SK-N-SH (cell line): ENCODE results near the gene AFF3. TPM values are rescaled to one million over a fixed set of nuclear protein-coding genes. Genes with fewer than 3 reads are reported as not detected.

ENCODE experiments used
- CTCF ChIA-PET: fragments of 300-600, 350-600 bp; formaldehyde crosslinking; extraction: SDS; loops from one replicate; lab custom pipeline; 2021; lab: Yijun Ruan, JAX
- POLR2A ChIA-PET: fragments of 350-600 bp; sonication (Branson Sonifier 250); formaldehyde crosslinking; extraction: SDS; loops from one replicate; lab custom pipeline; 2020; ENCODE audit warnings: antibody characterized with exemption, inconsistent platforms; lab: Yijun Ruan, JAX
- DNase-seq: peaks from one replicate; pipeline ENCODE4 v3.0.0; 2012
- H2AFZ ChIP-seq: fragments of 200-600 bp; sonication (generic); 2 replicates; pipeline ENCODE4 v1.8.1; 2016; ENCODE audit warnings: antibody characterized with exemption, mild to moderate bottlenecking, low read depth
- H3F3A ChIP-seq: fragments of 200-600 bp; sonication (generic); replicated peaks from 2 replicates; pipeline ENCODE3; 2016; ENCODE audit warnings: antibody characterized with exemption, mild to moderate bottlenecking; ENCODE audit not compliant: insufficient read depth
- H3K27ac ChIP-seq, 2 experiments: fragments of 200-500 bp in 1 of 2; fragments of 200-600 bp in 1 of 2; sonication (Bioruptor generic) in 1 of 2; sonication (generic), shearing (Covaris generic) in 1 of 2; 2 replicates each; pipeline versions ENCODE4 v1.5.1 to v1.6.1; 2014 to 2016; ENCODE audit warnings: low read depth in 2 of 2, inconsistent platforms in 1 of 2, low read length in 1 of 2, mild to moderate bottlenecking in 1 of 2, mixed read lengths in 1 of 2
- H3K27me3 ChIP-seq: fragments of 200-600 bp; sonication (generic), shearing (Covaris generic); 2 replicates; pipeline ENCODE4 v1.6.1; 2016; ENCODE audit warnings: mixed run types; ENCODE audit not compliant: insufficient read depth
- H3K36me3 ChIP-seq, 2 experiments: fragments of 200-500 bp in 1 of 2; fragments of 200-600 bp in 1 of 2; sonication (Bioruptor generic) in 1 of 2; sonication (generic) in 1 of 2; replicated peaks in 1 of 2; 2 replicates each; pipeline versions ENCODE3 to v1.5.1; 2014 to 2016; ENCODE audit warnings: low read length in 1 of 2, mild to moderate bottlenecking in 1 of 2; ENCODE audit not compliant: insufficient read depth in 2 of 2, control insufficient read depth in 1 of 2
- H3K4me1 ChIP-seq, 2 experiments: fragments of 200-500 bp in 1 of 2; fragments of 200-600 bp in 1 of 2; sonication (Bioruptor generic) in 1 of 2; sonication (generic), shearing (Covaris generic) in 1 of 2; 2 replicates each; pipeline versions ENCODE4 v1.5.1 to v1.6.1; 2014 to 2016; ENCODE audit warnings: low read depth in 1 of 2, low read length in 1 of 2, mixed run types in 1 of 2; ENCODE audit not compliant: insufficient read depth in 2 of 2, control insufficient read depth in 1 of 2
- H3K4me2 ChIP-seq: fragments of 200-600 bp; sonication (generic), shearing (Covaris generic); 2 replicates; pipeline ENCODE4 v1.6.1; 2017; ENCODE audit warnings: mixed run types
- H3K4me3 ChIP-seq, 2 experiments: fragments of 200-500 bp in 1 of 2; fragments of 200-600 bp in 1 of 2; sonication (Bioruptor generic) in 1 of 2; sonication (generic), shearing (Covaris generic) in 1 of 2; 2 replicates each; pipeline versions ENCODE4 v1.5.1 to v1.8.1; 2014 to 2016; ENCODE audit warnings: low read depth in 2 of 2, inconsistent platforms in 1 of 2, low read length in 1 of 2, mild to moderate bottlenecking in 1 of 2, mixed read lengths in 1 of 2, moderate library complexity in 1 of 2
- H3K79me2 ChIP-seq: fragments of 200-600 bp; sonication (generic); 2 replicates; pipeline ENCODE4 v1.8.1; 2017; ENCODE audit warnings: mild to moderate bottlenecking; ENCODE audit not compliant: insufficient read depth
- H3K9ac ChIP-seq: fragments of 200-600 bp; sonication (generic); 2 replicates; pipeline ENCODE4 v1.6.1; 2017; ENCODE audit warnings: mixed run types
- H3K9me2 ChIP-seq: fragments of 200-600 bp; sonication (generic); 2 replicates; pipeline ENCODE4 v1.6.1; 2017; ENCODE audit warnings: mixed run types
- H3K9me3 ChIP-seq: fragments of 200-600 bp; sonication (generic); 2 replicates; pipeline ENCODE4 v1.6.1; 2017; ENCODE audit warnings: mixed run types, mild to moderate bottlenecking, moderate library complexity
- H4K20me1 ChIP-seq: fragments of 200-600 bp; sonication (generic); 2 replicates; pipeline ENCODE4 v1.6.1; 2017; ENCODE audit warnings: mild to moderate bottlenecking, mixed run types; ENCODE audit not compliant: insufficient read depth
- CHD2 ChIP-seq: fragments of 150-350 bp; IDR thresholded peaks from 2 replicates; pipeline ENCODE4 v1.6.1; 2018; ENCODE audit warnings: low read length; ENCODE audit not compliant: partially characterized antibody
- FOXJ3 ChIP-seq: sonication (generic); formaldehyde crosslinking; IDR thresholded peaks from 2 replicates; pipeline ENCODE4 v1.5.1; 2020; ENCODE audit warnings: mild to moderate bottlenecking, missing genetic modification reagents
- GABPA ChIP-seq: IDR thresholded peaks from 2 replicates; pipeline ENCODE4 v1.4.0; 2012; ENCODE audit warnings: low read depth, mild to moderate bottlenecking
- GATA2 ChIP-seq: sonication (generic); formaldehyde crosslinking; IDR thresholded peaks from 2 replicates; pipeline ENCODE4 v1.5.0; 2020; ENCODE audit warnings: mild to moderate bottlenecking, missing genetic modification reagents
- JUND ChIP-seq: IDR thresholded peaks from 2 replicates; pipeline ENCODE4 v1.4.0; 2012
- MEF2A ChIP-seq: IDR thresholded peaks from 2 replicates; pipeline ENCODE4 v1.4.0; 2012; ENCODE audit warnings: low read depth, borderline replicate concordance
- POLR2AphosphoS5 ChIP-seq: IDR thresholded peaks from 2 replicates; pipeline ENCODE4 v1.6.1; 2012; ENCODE audit warnings: low read depth, low read length
- RAD21 ChIP-seq: IDR thresholded peaks from 2 replicates; pipeline ENCODE4 v1.6.1; 2012; ENCODE audit warnings: mild to moderate bottlenecking, low read length
- USF1 ChIP-seq: IDR thresholded peaks from 2 replicates; pipeline ENCODE4 v1.4.0; 2012; ENCODE audit warnings: low read depth, borderline replicate concordance
- ZBTB33 ChIP-seq: IDR thresholded peaks from 2 replicates; pipeline ENCODE4 v1.4.0; 2012; ENCODE audit warnings: low read depth, borderline replicate concordance
- WGBS: methylation state at CpG from one replicate; pipeline ENCODE4 v1.1.6; 2017; ENCODE audit warnings: low lambda C conversion rate; 5-methylcytosine and 5-hydroxymethylcytosine counted together
- polyA plus RNA-seq, 3 experiments: library from polyadenylated mRNA; depleted of rRNA; stranded (reverse); fragments of >200 nt; gene quantifications; 2 replicates each; pipeline ENCODE4 v1.2.3, GENCODE V29; 2012

Gene AFF3
- polyA plus RNA-seq, 1 of the 3 experiments (the other 2 are of a cell fraction) = 0.36 TPM

- Histone ChIP-seq H3K27ac (no peak overlapping the region), H2AFZ (no peak overlapping the region), H3K9me2 (no peaks in the 10 kb centered on the region), H3K9me3 (no peaks in the 10 kb centered on the region), H3K4me2 (no peak overlapping the region), H3K4me1 (peaks cover 0 to 17% of the 10 kb centered on the region in 2 experiments; a peak in 1 of 4 replicates), H3K27me3 (no peaks in the 10 kb centered on the region), H3K79me2 (no peaks in the 10 kb centered on the region), H3K9ac (no peak overlapping the region), H4K20me1 (no peaks in the 10 kb centered on the region), H3K4me3 (no peak overlapping the region), H3K36me3 (no peaks in the 10 kb centered on the region), H3F3A (no peaks in the 10 kb centered on the region)
- no peak for DNase-seq
- ChIA-PET CTCF (interaction anchor here (0.9 to 1.1 kb wide), 3 partner anchors 9 to 18 kb away, joined by 3 read pairs; no protein-coding TSS in a partner anchor), POLR2A (no interaction called here)
- TF ChIP-seq JUND (no peak), USF1 (no peak), FOXJ3 (no peak), GATA2 (CRISPR knock-in tag) (no peak), GABPA (no peak), MEF2A (no peak), ZBTB33 (no peak), CHD2 (no peak)
- 50% methylated on average over 6 of the region's 6 CpGs for WGBS
These were observed 519.9 kb downstream of the AFF3 start for GRCh38 chr2:99622534-99622933.

GRCh38 chr2:99621774-99622173 is 520.6 kb downstream of the AFF3 start:
- no peaks in the 10 kb centered on the region for H4K20me1 ChIP-seq
- H3K27me3 ChIP-seq = no peaks in the 10 kb centered on the region
- H3K9ac ChIP-seq = no peak overlapping the region
- no peaks in the 10 kb centered on the region for H3K36me3 ChIP-seq
- H3K4me1 ChIP-seq = peaks cover 0 to 17% of the 10 kb centered on the region in 2 experiments; a peak in 1 of 4 replicates
- ChIA-PET POLR2A (no interaction called here), CTCF (interaction anchor here (0.9 to 1.0 kb wide), 2 partner anchors 8 to 11 kb away, joined by 3 read pairs; no protein-coding TSS in a partner anchor)
- H3K79me2 ChIP-seq = no peaks in the 10 kb centered on the region
- H3K27ac ChIP-seq = peak overlapping the region in 1 of 2 experiments; percentile 22; a peak in 1 of 4 replicates
- no peak overlapping the region for H3K4me2 ChIP-seq
- no peaks in the 10 kb centered on the region for H3F3A ChIP-seq
- no peak for TF ChIP-seq RAD21
- TF ChIP-seq POLR2AphosphoS5 = no peak
- no peak overlapping the region for H2AFZ ChIP-seq
- 66% methylated on average over 5 of the region's 5 CpGs for WGBS
- no peak overlapping the region for H3K4me3 ChIP-seq
- H3K9me3 ChIP-seq = no peaks in the 10 kb centered on the region
- DNase-seq = no peak
- no peaks in the 10 kb centered on the region for H3K9me2 ChIP-seq
